ENCODE measurements around the gene IGFBP7.

IGFBP7 gene

DNA sequence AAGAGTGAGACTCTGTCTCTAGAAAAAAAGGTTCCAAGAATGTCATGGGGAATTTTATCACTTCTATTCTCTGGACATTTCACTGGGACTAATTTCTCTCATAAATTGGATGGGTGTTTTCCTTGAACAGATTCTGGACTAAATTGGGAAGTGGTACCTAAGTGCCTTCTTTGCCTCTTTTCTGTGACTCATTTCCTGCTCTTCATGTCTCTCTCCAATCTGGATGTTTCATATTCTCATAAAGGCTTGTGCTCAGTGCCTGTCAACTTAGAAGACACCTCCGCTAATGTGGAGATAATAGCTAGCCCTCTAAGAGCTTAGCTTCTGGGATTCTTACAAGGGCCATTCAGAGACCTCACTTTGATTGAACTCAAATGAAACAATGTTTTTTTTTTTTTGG is 38.0 kb upstream of the IGFBP7 start:
- H3K9ac ChIP-seq (ENCODE audit: low read depth, low read length, poor library complexity, severe bottlenecking) = no peak overlapping the region
- no peak overlapping the region for H2AFZ ChIP-seq (ENCODE audit: low read length)
- no peaks in the 10 kb centered on the region for H3K79me2 ChIP-seq (ENCODE audit: insufficient read depth, low read length)
- H3F3A ChIP-seq (ENCODE audit: low read depth) = no peaks in the 10 kb centered on the region
- peaks cover 17% of the 10 kb centered on the region for H3K4me1 ChIP-seq (ENCODE audit: insufficient read depth, low read length, poor library complexity, severe bottlenecking)
- no peaks in the 10 kb centered on the region for H3K27me3 ChIP-seq (ENCODE audit: insufficient read depth, low read length, poor library complexity, severe bottlenecking)
- no peaks in the 10 kb centered on the region for H3K36me3 ChIP-seq (ENCODE audit: insufficient read depth, low read length)
- H4K20me1 ChIP-seq (ENCODE audit: insufficient read depth, low read length, poor library complexity, severe bottlenecking) = no peaks in the 10 kb centered on the region
- no peaks in the 10 kb centered on the region for H3K9me3 ChIP-seq (ENCODE audit: insufficient read depth, low read depth, low read length)
- no peak overlapping the region for H3K4me3 ChIP-seq (ENCODE audit: low read length, poor library complexity, severe bottlenecking)
- H3K9me2 ChIP-seq (replicated peaks; ENCODE audit: low read depth, low read length) = no peaks in the 10 kb centered on the region
- H3K4me2 ChIP-seq (ENCODE audit: low read depth, low read length, poor library complexity, severe bottlenecking) = no peak overlapping the region
- no peak for TF ChIP-seq EZH2phosphoT487 (IDR thresholded peaks at IDR 0.05; ENCODE audit: borderline replicate concordance)
- TF ChIP-seq, protein P1, sequence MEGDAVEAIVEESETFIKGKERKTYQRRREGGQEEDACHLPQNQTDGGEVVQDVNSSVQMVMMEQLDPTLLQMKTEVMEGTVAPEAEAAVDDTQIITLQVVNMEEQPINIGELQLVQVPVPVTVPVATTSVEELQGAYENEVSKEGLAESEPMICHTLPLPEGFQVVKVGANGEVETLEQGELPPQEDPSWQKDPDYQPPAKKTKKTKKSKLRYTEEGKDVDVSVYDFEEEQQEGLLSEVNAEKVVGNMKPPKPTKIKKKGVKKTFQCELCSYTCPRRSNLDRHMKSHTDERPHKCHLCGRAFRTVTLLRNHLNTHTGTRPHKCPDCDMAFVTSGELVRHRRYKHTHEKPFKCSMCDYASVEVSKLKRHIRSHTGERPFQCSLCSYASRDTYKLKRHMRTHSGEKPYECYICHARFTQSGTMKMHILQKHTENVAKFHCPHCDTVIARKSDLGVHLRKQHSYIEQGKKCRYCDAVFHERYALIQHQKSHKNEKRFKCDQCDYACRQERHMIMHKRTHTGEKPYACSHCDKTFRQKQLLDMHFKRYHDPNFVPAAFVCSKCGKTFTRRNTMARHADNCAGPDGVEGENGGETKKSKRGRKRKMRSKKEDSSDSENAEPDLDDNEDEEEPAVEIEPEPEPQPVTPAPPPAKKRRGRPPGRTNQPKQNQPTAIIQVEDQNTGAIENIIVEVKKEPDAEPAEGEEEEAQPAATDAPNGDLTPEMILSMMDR (conservative IDR thresholded peaks at IDR 0.05; ENCODE audit: low read length) = no peak

DNA sequence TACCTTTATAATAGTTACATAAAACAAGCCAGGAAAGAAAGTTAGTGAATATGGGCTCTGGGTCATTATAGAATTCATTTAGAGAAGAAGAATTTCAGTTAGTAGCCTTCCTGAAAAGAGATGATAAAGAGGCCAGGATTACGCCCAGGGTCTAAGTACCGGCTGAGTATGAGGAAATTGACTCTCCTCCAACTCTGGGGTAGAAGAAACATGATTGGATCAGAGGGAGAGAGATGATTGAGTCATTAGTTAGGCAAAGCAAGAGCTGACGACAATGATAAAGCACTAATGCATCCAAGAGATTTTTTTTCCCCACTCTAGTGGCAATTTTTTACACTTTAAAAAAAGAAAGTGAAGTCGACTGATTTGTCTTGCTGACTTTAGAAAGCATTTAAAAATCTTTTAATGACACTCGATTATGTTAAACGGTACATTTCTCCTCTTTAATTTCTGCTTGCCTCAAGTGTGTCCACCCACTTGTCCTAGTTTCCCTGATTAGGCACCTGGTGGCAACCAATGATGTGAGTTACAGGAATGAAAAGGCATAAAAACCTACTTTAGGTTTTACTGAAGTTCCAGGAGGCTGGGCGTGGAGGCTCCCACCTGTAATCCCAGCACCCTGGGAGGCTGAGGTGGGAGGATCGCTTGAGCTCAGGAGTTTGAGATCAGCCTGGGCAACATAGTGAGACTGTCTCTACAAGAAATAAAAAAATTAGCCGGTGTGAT is 37.3 kb upstream of the IGFBP7 start:
- H3K4me2 ChIP-seq (ENCODE audit: low read depth, low read length, poor library complexity, severe bottlenecking) = peak overlapping the region; percentile 33
- H3K36me3 ChIP-seq (ENCODE audit: insufficient read depth, low read length) = no peaks in the 10 kb centered on the region

DNA sequence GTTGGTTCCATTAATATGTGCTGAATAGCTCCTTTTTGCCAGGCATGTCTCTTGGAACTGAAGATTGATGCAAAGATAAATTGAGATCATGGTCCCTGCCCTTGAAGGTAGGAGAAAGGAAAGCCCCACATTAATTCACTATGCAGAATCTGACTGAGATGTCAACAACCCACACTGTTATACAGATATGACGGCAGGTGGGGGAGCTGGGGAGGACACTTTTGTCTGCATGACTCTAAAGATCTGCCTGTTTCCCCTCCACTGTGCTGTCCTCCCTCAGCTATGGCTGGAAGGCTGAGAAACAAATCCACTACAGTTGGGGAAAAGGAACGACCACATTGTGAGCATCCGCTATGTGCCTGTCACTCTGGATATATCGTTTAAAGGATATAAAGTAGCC is 36.3 kb upstream of the IGFBP7 start:
- Histone ChIP-seq H3K4me3 (ENCODE audit: low read length, poor library complexity, severe bottlenecking) (peak overlapping the region; percentile 3), H3K27me3 (ENCODE audit: insufficient read depth, low read length, poor library complexity, severe bottlenecking) (no peaks in the 10 kb centered on the region), H2AFZ (ENCODE audit: low read length) (peak overlapping the region; percentile 14), H3K9ac (ENCODE audit: low read depth, low read length, poor library complexity, severe bottlenecking) (no peak overlapping the region), H3K4me1 (ENCODE audit: insufficient read depth, low read length, poor library complexity, severe bottlenecking) (peaks cover 31% of the 10 kb centered on the region), H3K36me3 (ENCODE audit: insufficient read depth, low read length) (no peaks in the 10 kb centered on the region), H3K4me2 (ENCODE audit: low read depth, low read length, poor library complexity, severe bottlenecking) (peak overlapping the region; percentile 33), H3K79me2 (ENCODE audit: insufficient read depth, low read length) (no peaks in the 10 kb centered on the region), H3K9me3 (ENCODE audit: insufficient read depth, low read depth, low read length) (no peaks in the 10 kb centered on the region), H4K20me1 (ENCODE audit: insufficient read depth, low read length, poor library complexity, severe bottlenecking) (no peaks in the 10 kb centered on the region), H3K9me2 (replicated peaks; ENCODE audit: low read depth, low read length) (no peaks in the 10 kb centered on the region), H3F3A (ENCODE audit: low read depth) (0 out of 2 replicates have a peak, but pooled peaks cover 7% of the 10 kb centered on the region)
- TF ChIP-seq, protein P1 (conservative IDR thresholded peaks at IDR 0.05; ENCODE audit: low read length) = no peak
- TF ChIP-seq EZH2phosphoT487 (IDR thresholded peaks at IDR 0.05; ENCODE audit: borderline replicate concordance) = no peak

More for the DNA sequence above, 37.3 kb upstream of the IGFBP7 start:
- peaks cover 21% of the 10 kb centered on the region for H3K4me1 ChIP-seq (ENCODE audit: insufficient read depth, low read length, poor library complexity, severe bottlenecking)
- H2AFZ ChIP-seq (ENCODE audit: low read length) = peak overlapping the region; percentile 14; the same call in 1 of the 2 replicates
- no peaks in the 10 kb centered on the region for H4K20me1 ChIP-seq (ENCODE audit: insufficient read depth, low read length, poor library complexity, severe bottlenecking)
- H3K9ac ChIP-seq (ENCODE audit: low read depth, low read length, poor library complexity, severe bottlenecking) = no peak overlapping the region
- H3K9me3 ChIP-seq (ENCODE audit: insufficient read depth, low read depth, low read length) = no peaks in the 10 kb centered on the region
- no peaks in the 10 kb centered on the region for H3K27me3 ChIP-seq (ENCODE audit: insufficient read depth, low read length, poor library complexity, severe bottlenecking)
- no peak for TF ChIP-seq EZH2phosphoT487 (IDR thresholded peaks at IDR 0.05; ENCODE audit: borderline replicate concordance)
- TF ChIP-seq, protein P1 (conservative IDR thresholded peaks at IDR 0.05; ENCODE audit: low read length) = no peak
- no peak overlapping the region for H3K4me3 ChIP-seq (ENCODE audit: low read length, poor library complexity, severe bottlenecking)
- H3F3A ChIP-seq (ENCODE audit: low read depth) = 0 out of 2 replicates have a peak, but pooled peaks cover 5% of the 10 kb centered on the region
- H3K9me2 ChIP-seq (replicated peaks; ENCODE audit: low read depth, low read length) = no peaks in the 10 kb centered on the region
- H3K79me2 ChIP-seq (ENCODE audit: insufficient read depth, low read length) = no peaks in the 10 kb centered on the region
